A549 (cell line): ENCODE measurements around the gene PIF1.

Experiments
- CBX8 ChIP-seq: fragments of 200-600 bp; sonication (generic); IDR thresholded peaks from 2 replicates; pipeline ENCODE4 v1.6.1; 2016
- CEBPB ChIP-seq, 2 experiments: fragments of >200 bp in 1 of 2; sonication (Bioruptor Twin) in 1 of 2; formaldehyde crosslinking in 1 of 2; IDR thresholded peaks; 2 replicates each; pipeline ENCODE4 v1.6.1; 2012 to 2016
- CHD4 ChIP-seq: fragments of 200-600 bp; sonication (generic); IDR thresholded peaks from 2 replicates; pipeline ENCODE4 v1.6.1; 2016; ENCODE audit warnings: antibody characterized with exemption, mild to moderate bottlenecking, borderline replicate concordance
- CTCF ChIP-seq: fragments of >200 bp; sonication (Bioruptor Twin); formaldehyde crosslinking; IDR thresholded peaks from 3 replicates; pipeline ENCODE4 v1.5.1; 2016
- E2F6 ChIP-seq: IDR thresholded peaks from 2 replicates; pipeline ENCODE4 v1.6.1; 2012; ENCODE audit warnings: low read depth, borderline replicate concordance
- ESRRA ChIP-seq: fragments of 150-350 bp; IDR thresholded peaks from 2 replicates; pipeline ENCODE4 v1.6.1; 2014; ENCODE audit warnings: mild to moderate bottlenecking, low read length, borderline replicate concordance
- MAX ChIP-seq: IDR thresholded peaks from 2 replicates; pipeline ENCODE4 v1.6.1; 2012
- POLR2A ChIP-seq: IDR thresholded peaks from 2 replicates; pipeline ENCODE4 v1.6.1; 2012; ENCODE audit warnings: mild to moderate bottlenecking, low read length
- RAD21 ChIP-seq, 2 experiments: fragments of >200 bp in 1 of 2; sonication (Bioruptor Twin) in 1 of 2; formaldehyde crosslinking in 1 of 2; IDR thresholded peaks in 1 of 2; conservative IDR thresholded peaks in 1 of 2; 2 replicates in 1 of 2; 3 replicates in 1 of 2; pipeline ENCODE4 v1.6.1; 2012 to 2018; ENCODE audit warnings: inconsistent platforms in 1 of 2
- RCOR1 ChIP-seq: fragments of 150-350 bp; IDR thresholded peaks from 2 replicates; pipeline ENCODE4 v1.6.1; 2014; ENCODE audit warnings: antibody characterized with exemption, low read length, low read depth
- REST ChIP-seq: fragments of 200-600 bp; sonication (generic); IDR thresholded peaks from 2 replicates; pipeline ENCODE4 v1.6.1; 2016; ENCODE audit warnings: antibody characterized with exemption, mild to moderate bottlenecking, moderate library complexity
- RFX5 ChIP-seq: fragments of 450-650 bp; IDR thresholded peaks from 2 replicates; pipeline ENCODE4 v1.7.1; 2014; ENCODE audit warnings: antibody characterized with exemption, mild to moderate bottlenecking, moderate library complexity
- RNF2 ChIP-seq: fragments of 200-600 bp; sonication (generic); IDR thresholded peaks from 2 replicates; pipeline ENCODE4 v1.6.1; 2016; ENCODE audit warnings: low read depth, mild to moderate bottlenecking, antibody characterized with exemption, moderate library complexity, borderline replicate concordance
- ZSCAN20 ChIP-seq: fragments of 250-450 bp; sonication (Bioruptor Pico); IDR thresholded peaks from 2 replicates; pipeline ENCODE4 v1.8.0; 2022; ENCODE audit warnings: mild to moderate bottlenecking, moderate library complexity

GRCh38 chr15:64833690-64834089 lies 8.2 kb upstream of the PIF1 start:
- no peak for TF ChIP-seq RNF2
- TF ChIP-seq CTCF: no peak
- TF ChIP-seq POLR2A: no peak
- no peak for TF ChIP-seq MAX
- no peak for TF ChIP-seq REST
- TF ChIP-seq RAD21 (conservative IDR thresholded peaks at IDR 0.05 in 1 of 2, IDR thresholded peaks at IDR 0.05 in 1 of 2): no peak
- no peak for TF ChIP-seq ZSCAN20 (CRISPR knock-in tag)
- no peak for TF ChIP-seq CHD4
- no peak for TF ChIP-seq E2F6
- no peak for TF ChIP-seq RFX5
- TF ChIP-seq ESRRA: no peak
- TF ChIP-seq CEBPB (IDR thresholded peaks at IDR 0.05): no peak
- TF ChIP-seq RCOR1: no peak
- no peak for TF ChIP-seq CBX8
